Measurements from ENCODE around the gene AGT. TPM values are rescaled to one million over a fixed set of nuclear protein-coding genes. Genes with fewer than 3 reads are reported as not detected.

Gene AGT
- total RNA-seq, 2 donors from 2014 or later, result 4.1 to 5.3 TPM

DNA sequence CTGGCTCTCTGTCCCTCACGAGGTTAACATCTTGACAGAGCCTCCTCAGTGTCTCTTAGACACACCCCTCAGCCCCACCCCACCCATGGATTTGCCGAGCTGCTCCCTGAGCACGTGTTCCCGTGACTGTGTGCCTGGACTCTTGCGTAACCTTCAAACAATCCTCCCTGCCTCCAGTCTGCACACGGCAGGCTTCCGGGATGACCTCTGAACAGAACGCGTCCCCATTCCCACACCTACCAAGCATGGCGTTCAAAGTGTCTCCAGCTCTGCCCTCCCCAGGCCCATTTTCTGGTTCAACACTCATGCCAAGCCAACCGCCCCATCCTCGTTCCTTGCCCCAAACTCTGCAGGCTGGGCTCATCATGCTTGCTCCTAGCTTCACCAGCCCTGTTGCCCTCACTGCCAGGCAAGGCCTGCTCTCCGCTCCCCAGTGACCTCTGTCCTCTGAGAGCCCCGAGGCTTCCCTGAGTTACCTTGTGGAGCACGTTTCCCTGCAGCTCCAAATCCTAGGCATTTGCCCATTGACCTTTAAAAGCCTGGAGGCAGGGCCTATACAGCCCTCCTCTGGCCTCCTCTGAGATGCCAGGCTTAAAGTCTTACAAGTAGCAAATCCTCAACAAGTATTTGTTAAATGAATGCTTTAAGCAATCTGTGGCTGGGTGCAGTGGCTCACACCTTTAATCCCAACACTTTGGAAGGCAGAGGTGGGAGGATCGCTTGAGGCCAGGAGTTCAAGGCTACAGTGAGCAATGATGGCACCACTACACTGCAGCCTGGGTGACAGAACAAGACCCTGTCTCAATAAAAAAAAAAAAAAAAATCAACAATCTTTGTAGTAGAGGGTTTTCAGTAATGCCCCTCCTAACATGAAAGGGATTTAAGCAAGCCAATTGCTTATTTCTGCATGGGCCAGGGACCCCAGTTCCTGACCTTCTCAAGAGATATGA is 5.0 kb downstream of the AGT start:
- peak; percentile 93 for DNase-seq
- no peak overlapping the region for H3K4me3 ChIP-seq
- intact Hi-C loops (cut with DNase I), result loop anchor here (10.0 kb wide), 1 partner anchor 66 kb away; no protein-coding TSS in a partner anchor
- H3K9ac ChIP-seq (ENCODE audit: low read depth in 2 of 2, low read length in 2 of 2), result no peak overlapping the region
- peaks cover 3% of the 10 kb centered on the region for H3K4me1 ChIP-seq
- H3K27ac ChIP-seq, result no peak overlapping the region
- no peaks in the 10 kb centered on the region for H3K9me3 ChIP-seq
- no peaks in the 10 kb centered on the region for H3K27me3 ChIP-seq
- TF ChIP-seq, protein P1, sequence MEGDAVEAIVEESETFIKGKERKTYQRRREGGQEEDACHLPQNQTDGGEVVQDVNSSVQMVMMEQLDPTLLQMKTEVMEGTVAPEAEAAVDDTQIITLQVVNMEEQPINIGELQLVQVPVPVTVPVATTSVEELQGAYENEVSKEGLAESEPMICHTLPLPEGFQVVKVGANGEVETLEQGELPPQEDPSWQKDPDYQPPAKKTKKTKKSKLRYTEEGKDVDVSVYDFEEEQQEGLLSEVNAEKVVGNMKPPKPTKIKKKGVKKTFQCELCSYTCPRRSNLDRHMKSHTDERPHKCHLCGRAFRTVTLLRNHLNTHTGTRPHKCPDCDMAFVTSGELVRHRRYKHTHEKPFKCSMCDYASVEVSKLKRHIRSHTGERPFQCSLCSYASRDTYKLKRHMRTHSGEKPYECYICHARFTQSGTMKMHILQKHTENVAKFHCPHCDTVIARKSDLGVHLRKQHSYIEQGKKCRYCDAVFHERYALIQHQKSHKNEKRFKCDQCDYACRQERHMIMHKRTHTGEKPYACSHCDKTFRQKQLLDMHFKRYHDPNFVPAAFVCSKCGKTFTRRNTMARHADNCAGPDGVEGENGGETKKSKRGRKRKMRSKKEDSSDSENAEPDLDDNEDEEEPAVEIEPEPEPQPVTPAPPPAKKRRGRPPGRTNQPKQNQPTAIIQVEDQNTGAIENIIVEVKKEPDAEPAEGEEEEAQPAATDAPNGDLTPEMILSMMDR (IDR thresholded peaks at IDR 0.05), result no peak
- no peaks in the 10 kb centered on the region for H3K36me3 ChIP-seq

DNA sequence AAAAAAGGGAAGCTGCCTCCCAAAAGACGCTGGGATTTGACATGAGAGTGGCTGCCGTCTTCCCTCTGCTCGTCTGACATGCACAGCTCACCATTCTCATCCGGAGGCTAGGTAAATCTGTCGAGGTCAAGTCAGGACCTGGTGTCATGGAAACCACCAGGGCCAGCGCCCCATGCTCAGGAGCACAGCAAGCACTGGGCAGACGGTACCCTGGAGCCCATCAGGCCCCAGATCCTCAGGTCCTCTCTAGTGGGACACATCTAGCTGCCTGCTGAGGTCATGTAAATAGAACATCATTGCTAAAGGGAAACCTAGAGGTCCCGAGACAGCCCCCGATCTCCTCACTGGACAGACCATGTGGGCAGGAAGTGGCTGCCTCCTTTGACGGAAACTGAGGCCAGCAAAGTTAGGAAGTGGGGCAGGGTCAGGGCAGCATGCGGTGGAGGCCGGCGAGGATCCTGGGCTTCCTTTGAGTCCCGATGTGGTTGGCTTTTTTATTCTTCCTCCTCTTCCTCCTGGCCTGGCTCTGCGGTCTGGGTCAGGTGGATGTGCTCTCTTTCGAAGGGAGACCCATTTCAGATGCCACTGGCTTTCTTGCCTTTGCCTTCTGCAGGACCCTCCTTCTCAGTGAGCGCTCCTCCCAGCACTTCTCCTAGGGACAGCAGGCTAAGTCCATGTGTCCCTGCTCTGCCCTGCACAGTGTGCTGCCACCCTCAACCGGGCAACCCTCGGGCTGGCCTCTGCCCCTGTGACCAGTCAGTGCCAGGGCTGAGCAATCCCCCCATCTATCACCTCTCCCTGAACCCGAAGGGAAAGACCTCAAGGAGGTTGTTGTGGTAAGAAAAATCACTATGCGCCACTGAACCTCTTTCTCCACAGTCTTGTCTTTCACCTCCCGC is 5.9 kb downstream of the AGT start:
- H3K27ac ChIP-seq, result no peak overlapping the region
- no peak overlapping the region for H3K9ac ChIP-seq (ENCODE audit: low read depth in 2 of 2, low read length in 2 of 2)

DNA sequence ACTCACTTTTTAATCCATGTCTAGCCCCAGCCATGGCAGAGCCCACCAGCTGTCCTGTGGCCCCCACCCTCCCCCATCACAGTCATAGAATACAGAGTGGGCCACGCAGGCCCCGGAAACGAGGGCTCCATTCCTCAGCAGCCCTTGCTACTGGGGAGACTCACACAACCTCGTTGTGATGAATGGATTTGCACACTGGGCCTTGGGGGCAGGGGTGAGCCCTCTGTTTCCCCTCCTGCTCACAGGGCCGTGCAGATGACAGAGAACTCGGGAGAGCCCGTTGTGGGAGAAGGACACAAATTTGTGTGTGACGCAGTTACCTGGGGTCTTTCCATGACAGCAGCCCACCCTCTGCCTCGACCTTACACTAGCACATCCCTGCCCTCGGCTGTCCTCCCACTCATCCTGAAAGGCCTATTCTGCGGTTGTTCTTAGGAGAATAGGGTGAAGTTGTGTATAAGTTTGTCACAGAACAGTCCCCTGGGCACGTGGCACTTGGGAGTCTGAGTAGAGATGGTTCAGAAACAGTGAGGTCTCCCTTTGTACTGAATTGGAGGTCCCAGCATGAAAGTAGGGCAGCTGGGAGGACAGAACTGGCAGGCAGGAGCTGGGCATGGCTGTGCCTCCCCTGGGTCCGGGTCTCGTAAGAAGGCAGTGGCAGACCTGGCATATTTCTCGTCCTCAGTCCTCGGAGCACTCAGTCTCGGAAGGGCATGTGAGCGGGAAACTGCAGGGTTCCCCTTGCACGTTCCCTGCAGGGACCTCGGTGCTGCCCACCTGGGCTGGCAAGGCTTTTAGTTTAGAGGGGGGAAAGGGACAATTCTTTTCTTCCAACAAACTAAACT is 6.8 kb downstream of the AGT start:
- intact Hi-C loops (cut with DNase I), result loop anchor here (10.0 kb wide), 1 partner anchor 68 kb away; no protein-coding TSS in a partner anchor
- no peaks in the 10 kb centered on the region for H3K9me3 ChIP-seq
- no peaks in the 10 kb centered on the region for H3K36me3 ChIP-seq
- H3K4me3 ChIP-seq, result no peak overlapping the region
- DNase-seq, result no peak
- H3K9ac ChIP-seq (ENCODE audit: low read depth in 2 of 2, low read length in 2 of 2), result no peak overlapping the region
- H3K27ac ChIP-seq, result no peak overlapping the region
- peaks cover 3% of the 10 kb centered on the region for H3K4me1 ChIP-seq
- no peaks in the 10 kb centered on the region for H3K27me3 ChIP-seq
- TF ChIP-seq, protein P1 (IDR thresholded peaks at IDR 0.05), result no peak

More for the DNA sequence above, 5.9 kb downstream of the AGT start:
- Histone ChIP-seq H3K9me3 (no peaks in the 10 kb centered on the region), H3K27me3 (no peaks in the 10 kb centered on the region), H3K4me1 (peaks cover 3% of the 10 kb centered on the region), H3K36me3 (no peaks in the 10 kb centered on the region), H3K4me3 (no peak overlapping the region)
- intact Hi-C loops (cut with DNase I), result loop anchor here (10.0 kb wide), 1 partner anchor 67 kb away; no protein-coding TSS in a partner anchor
- DNase-seq, result no peak
- TF ChIP-seq, protein P1 (IDR thresholded peaks at IDR 0.05), result no peak

DNA sequence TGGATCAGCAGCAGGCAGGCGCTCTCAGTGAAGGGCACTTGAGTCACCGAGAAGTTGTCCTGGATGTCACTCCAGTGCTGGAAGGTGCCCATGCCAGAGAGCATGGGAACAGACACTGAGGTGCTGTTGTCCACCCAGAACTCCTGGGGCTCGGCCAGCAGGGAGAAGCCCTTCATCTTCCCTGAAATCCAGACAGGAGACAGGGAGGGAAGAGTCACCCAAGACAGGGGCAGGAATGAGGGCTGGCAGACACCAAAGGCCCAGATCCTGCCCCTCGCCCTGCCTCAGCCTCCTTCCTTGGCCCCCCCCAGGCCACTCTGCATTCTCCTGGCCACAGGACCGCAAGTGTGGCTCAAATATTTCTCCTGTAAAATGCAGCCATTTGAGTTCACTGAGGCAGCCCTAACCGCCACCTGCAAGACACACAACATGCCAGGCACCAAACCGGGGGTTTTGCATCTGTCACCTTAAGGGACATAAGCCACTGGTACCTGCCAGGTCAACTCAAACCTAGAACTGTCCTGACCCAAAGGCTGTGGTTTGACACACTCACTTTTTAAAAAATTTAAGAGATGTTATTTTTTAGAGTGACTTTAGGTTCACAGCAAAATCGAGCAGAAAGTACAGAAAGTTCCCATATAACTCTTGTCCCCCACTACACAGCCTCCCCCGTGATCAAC is 7.8 kb downstream of the AGT start:
- TF ChIP-seq, protein P1 (IDR thresholded peaks at IDR 0.05), result no peak
- Histone ChIP-seq H3K4me3 (no peak overlapping the region), H3K9ac (ENCODE audit: low read depth in 2 of 2, low read length in 2 of 2) (no peak overlapping the region), H3K9me3 (no peaks in the 10 kb centered on the region), H3K27ac (no peak overlapping the region), H3K36me3 (no peaks in the 10 kb centered on the region), H3K4me1 (peaks cover 3% of the 10 kb centered on the region), H3K27me3 (no peaks in the 10 kb centered on the region)
- intact Hi-C loops (cut with DNase I), result loop anchor here (10.0 kb wide), 1 partner anchor 69 kb away; no protein-coding TSS in a partner anchor
- DNase-seq, result no peak
